SK-N-DZ (cell line): ENCODE results near the gene CLMN.

Experiments
- DNase-seq: peaks from one replicate; pipeline ENCODE4 v3.0.0-alpha.2; 2015; ENCODE audit warnings: low spot score

Gene CLMN

DNA sequence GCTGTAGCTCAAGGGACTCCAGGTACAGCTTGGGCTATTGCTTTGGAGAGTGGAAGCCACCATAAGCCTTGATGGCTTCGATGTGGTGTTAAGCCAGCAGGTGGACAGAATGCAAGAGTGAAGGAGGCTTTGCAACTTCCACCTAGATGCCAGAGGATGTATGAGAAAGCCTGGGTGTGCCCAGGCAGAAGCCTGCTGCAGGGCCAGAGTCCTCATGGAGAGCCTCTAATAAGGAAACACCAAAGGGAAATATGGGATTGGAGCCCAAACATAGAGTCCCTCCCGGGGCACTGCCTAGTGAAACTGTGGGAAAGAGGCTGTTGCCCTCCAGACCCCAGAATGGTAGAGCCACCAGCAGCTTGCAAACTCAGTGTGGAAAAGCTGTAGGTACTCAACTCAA lies 152.5 kb downstream of the CLMN start:
- no peak for DNase-seq

DNA sequence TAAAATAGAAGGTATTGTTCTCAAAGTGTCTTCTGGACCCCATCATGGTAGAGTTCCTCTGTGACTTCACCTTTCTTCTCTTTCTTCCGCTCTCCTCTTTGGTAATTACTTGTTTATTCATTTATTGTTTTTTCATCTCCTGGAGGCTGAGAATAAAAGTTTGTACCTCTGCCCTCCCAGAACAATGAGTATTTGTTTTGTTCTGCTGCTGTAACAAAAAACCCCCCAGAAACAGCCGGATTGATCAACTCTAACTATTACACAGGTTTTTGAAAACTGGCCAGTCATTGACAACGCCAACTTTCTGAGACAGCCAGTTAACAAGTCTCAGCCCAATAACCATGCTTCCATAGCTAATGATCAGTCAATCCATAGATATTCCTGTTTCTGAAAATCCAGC lies 154.2 kb downstream of the CLMN start:
- no peak for DNase-seq

DNA sequence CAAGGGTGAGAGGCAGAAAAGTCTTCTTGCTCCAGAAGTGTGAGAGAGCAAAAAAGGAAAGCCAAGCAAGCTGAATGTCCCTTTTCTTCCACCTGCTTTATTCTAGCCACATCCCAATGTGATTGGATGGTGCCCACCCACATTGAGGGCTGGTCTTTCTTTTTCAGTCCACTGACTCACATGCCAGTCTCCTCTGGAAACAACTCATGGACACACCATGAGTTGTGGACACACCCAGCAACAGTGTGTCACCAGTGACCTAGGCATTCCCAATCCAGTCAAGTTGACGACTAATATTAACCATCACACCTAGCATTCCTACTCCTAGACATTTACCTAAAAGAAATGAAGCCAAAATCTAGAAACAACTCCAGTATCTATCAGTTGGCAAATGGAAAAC lies 155.2 kb downstream of the CLMN start:
- no peak for DNase-seq

DNA sequence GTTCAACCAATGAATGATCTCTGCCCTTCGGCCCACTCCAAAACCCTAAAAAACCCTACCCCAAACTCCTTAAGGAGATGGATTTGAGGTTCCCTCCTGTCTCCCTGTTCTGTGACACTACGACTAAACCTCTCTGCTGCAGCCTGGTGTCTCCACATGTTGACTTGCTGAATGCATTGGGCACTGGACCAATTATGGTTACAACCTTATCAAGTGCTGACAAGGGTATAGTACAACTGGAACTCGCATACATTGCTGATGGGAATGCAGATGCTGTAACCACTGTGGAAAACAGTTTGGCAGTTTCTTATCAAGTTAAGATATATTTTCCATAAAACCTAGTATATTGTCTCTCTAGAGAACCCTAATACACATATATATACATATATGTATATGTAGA lies 156.0 kb downstream of the CLMN start:
- DNase-seq, result no peak

DNA sequence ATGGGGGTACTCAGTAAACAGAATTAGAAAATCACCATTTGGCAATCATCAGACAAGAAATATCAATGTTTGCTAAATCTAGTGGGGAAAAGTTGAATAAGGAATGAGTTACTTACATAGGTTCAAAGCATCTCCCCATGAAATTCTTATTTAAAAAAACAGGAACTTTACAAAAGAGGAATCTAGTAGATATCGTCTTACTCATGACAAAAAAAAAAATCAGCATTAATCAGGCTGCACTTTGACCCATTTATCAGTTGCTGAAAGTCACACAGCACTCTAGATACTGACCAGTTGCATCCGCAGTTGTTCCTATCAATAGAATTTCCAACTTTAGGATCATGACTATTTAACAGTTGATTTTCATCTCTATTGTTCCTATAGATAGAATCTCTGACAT lies 156.6 kb downstream of the CLMN start:
- DNase-seq, result no peak

DNA sequence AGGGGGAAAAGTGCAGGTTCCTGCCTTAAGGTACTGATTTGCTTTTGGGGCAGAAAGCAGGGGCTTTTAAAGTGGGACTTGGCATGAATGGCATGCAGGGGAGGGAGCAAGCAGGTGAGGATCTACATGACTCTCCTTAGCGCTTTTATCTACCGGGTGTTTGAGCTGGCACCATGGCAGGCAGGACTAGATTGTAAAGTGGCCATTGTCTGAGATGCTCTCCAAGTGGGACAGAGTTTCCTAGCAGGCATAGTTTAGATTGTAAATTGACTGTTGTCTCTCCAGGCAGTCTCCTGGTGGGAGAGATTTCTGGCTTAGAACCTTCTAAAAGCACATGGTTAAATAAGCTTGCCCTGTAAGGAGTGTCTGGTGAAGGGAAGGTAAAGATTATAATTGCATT lies 157.1 kb downstream of the CLMN start:
- no peak for DNase-seq

DNA sequence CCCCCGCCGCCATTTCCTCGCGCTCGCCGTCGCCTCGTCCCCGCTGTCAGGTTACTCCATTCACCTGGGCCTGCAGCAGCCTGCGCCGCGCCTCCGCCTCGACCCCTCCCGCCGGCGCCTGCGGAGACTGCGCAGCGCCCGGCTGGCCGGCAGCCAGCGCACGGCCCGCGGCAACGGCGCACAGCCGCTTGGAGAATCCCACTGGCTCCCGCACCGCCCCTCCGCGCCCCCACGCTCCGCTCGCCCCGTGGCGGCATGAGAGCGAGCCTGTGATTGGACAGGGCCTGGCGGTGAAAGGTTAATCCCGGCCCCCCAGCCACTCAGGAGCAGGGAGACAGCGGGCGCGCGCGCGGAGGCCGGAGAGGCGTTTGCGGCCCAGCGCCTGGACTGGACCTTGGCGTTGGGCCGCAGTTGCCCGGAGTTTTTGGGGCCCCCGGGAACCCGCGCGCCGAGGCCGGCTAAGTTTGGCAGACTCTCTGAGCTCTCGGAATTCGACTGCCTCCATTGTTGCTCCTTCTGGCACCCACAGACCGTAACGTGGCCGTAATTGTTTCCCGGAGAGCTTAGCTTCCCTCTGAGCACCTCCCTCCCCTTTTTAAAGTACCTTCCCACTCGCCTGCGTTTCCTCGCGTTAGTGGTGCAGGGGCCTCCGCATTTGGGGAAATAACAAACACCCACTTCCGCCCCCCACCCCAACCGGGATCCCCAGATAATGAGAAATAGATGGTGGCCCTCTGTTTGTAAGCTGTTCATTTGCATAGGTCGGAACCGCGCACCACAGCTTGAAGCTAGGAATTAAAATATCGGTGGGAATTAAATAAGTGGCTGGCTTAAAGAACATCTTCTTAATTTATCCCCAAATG lies 162.2 kb downstream of the CLMN start, which contains the start of gene DICER1:
TSS of gene DICER1 (minus strand) at position 203 of the 863 bp plus-strand sequence. CDS start 24,071 bp downstream, outside the sequence.
- DNase-seq, result peak; percentile 81

DNA sequence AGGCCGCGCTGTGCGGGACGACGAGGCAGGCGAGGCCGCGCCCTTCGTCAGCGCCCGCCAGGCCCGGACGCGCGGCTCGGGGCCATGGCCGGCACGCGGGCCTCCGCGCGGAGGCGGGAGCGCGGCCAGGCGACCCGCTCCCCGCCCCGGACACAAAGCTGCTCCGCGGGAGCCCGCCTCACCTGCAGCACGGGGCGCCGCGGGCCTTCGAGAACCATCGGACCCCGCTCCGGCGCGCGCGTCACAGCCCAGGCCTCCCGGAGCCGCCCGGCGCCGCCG lies 162.7 kb downstream of the CLMN start:
- no peak for DNase-seq

DNA sequence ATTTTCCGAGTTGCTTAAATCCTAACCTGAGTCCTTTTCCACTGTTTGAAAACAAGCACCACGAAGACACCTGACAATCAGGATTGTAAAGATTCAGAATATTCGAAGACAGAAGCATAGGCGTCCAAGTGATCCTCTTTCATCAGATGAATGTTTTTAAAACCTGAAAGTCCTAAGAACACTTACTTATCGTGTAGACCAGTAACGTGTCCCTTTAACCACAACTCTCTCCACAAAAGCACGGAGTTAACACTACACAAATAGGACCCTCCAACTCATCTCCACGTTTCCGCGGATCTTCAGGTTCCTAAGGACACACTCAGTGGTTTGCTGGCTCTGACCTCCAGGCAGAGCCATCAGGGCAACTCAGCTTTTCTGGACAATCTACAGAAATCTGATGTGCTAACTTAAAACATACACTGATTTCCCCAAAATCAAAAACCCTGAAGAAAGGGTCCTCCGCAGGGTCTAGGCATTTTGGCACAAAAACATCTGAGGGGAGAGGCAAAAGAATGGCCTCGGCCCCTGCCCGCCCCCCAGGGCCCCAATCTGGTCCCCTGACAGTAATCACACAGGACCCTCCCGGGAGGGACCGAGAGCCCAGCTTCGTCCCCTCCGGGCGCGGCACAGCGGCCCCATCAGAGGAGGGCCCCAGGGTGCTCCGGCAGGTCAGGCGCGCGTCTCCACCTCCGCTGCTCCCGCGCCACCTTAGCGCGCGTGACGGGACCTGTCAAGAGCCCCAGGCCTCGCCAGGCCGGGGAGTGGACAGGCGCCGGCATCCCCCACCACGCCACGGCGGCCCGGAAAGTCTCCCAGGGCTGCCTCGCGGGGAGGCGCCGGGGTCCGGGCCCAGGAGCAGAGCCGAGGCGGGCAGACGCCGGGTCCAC lies 163.3 kb downstream of the CLMN start:
- peak; percentile 7 for DNase-seq

DNA sequence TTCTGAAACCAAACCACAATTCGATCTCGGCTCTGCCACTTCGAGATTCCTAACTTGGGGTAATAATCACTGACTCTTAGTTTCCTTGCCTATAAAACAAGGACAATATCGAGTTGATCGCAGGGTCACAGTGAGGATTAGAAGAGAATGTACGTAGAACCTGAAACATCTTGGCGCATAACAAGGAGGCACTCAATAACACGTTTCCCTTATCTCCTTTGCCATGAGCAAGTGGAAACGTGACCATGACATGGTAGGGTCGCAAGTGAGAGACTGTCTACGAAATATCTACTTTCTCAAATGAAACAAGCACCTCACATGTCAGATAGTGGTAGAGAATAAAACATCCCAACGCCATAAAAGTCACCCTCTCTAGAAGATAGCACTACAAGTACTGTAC lies 164.7 kb downstream of the CLMN start:
- DNase-seq, result no peak

DNA sequence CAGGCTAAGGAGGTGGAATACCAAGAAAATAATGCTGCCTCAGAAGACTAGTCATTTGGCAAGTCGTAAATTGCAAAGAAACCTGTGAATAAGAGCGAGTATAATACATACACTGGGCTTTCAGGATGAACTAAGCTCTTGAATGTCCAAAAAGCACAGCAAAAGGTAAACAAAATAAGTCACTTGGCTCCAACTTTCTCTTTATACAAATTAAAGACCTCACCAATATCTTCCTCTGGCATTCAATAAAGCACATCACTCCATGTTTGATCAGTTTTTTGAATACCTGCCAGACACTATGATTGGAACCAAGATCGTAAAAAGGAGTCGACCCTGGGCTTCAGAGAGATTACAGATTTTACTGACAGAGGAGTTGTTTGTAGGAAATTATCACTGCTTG lies 165.8 kb downstream of the CLMN start:
- no peak for DNase-seq

DNA sequence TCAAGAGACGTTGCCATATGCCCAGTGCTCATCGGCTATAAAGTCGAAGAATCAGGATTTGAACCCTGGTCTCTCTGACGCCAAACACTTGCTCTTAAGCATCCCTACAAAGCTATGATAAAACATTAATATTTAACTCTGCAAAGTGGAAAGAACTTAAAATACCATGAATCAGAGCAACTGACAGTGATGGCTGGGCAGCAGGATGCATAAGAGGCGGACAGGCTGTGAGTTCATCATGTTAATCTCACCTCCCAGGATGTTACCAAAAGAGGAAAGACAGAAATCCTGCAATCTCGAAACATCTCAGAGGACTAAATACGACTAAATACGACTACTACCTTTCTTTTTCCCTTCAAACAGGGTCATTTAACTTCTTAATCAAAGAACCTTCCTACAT lies 168.1 kb downstream of the CLMN start:
- no peak for DNase-seq

DNA sequence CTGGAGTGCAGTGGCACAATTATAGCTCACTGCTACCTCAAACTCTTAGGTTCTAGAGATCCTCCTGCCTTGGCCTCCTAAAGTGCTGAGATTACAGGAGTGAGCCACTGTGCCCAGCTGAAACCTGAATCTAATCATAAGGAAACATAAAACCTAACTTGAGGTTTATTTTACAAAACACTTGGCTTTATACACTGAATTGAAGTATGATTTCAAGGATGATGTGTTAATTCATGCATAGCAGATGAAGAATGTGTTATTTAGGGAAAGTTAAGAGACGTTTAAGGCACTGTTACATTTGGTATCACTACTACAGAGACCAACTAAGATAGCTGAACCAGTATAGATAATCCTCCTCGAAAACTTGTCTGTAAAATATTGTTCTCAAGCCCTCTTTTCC lies 168.8 kb downstream of the CLMN start:
- DNase-seq, result no peak

DNA sequence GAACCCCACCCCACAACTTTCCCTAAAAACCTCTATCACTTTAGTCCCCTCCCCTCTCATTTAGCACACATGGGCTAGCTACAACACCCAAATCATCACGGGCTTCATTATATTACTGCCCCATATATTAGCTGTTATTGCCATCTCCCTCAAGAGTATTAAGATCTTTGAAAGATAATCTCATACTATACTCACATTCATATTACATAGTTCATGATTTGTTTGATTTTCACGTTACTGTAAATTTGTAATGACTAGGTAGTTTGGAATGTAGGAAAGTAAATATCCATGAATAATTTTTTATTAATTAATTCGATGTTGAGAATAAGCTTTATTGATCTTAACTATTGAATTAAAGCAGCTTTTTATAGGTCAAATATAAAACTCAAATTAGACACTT lies 170.3 kb downstream of the CLMN start:
- DNase-seq, result no peak

DNA sequence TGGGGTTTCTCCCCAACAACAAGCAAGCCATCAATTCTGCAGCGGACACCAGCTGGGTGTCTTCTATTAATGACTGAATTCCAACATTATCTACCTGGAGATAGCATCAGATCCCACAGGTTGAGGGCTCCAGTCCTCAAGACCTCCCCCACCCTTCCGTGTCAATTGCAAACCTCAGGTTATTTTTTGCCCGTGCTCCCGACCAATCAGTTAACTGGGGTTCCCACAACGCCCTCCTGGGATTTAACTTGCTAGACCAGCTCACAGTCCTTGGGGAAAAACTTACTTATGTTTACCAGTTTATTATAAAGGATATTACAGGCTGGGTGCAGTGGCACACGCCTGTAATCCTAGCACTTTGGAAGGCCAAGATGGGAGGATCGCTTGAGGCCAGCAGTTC lies 172.1 kb downstream of the CLMN start:
- no peak for DNase-seq

DNA sequence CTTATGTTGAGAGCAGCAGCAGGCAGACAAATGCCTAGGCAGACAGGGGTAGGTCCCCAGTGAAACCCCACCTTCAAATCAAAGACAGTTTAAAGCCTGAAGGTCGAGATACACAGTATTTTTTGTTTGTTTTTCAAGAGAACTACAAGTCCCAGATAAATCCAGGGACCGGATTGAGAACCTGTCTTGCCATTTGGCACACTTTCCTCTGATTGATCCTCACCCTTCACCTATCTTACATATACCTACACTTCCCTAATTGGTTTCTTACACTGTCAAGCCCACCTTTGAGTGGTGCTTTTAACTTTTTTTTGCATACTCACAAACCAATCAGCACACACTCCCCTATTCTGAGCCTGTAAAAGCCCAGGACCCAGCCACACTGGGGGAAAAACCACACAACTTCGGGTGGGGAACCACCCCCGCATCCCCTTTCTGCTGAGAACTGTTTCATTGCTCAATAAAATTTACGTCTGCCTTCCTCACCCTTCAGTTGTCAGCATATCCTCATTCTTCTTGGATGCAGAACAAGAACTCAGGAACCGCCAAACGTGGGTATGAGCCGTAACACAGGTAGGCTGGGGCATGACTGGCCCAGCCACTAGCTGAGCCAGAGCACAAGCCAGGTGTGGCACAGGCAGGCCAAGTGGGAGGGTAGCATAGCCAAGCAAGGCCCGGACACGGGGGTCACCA lies 173.5 kb downstream of the CLMN start:
- no peak for DNase-seq

DNA sequence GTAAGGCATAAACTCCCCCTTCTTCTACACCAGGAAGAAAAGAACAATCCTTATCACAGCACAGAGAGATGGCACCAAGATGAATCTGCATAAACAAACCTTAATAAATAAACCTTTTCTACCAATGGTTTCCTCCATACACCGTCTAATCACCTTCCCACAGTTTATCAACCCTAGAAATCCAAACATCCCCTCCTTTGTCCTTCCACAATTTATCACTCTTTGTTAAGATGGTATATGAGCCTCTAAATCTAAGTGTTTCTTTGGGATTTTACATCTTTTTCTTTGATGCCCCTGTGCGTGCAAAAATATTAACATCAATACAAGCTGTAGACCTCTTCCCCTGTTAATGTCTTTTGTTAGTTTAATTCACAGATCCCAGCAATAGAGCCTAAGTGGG lies 174.9 kb downstream of the CLMN start:
- DNase-seq, result no peak

DNA sequence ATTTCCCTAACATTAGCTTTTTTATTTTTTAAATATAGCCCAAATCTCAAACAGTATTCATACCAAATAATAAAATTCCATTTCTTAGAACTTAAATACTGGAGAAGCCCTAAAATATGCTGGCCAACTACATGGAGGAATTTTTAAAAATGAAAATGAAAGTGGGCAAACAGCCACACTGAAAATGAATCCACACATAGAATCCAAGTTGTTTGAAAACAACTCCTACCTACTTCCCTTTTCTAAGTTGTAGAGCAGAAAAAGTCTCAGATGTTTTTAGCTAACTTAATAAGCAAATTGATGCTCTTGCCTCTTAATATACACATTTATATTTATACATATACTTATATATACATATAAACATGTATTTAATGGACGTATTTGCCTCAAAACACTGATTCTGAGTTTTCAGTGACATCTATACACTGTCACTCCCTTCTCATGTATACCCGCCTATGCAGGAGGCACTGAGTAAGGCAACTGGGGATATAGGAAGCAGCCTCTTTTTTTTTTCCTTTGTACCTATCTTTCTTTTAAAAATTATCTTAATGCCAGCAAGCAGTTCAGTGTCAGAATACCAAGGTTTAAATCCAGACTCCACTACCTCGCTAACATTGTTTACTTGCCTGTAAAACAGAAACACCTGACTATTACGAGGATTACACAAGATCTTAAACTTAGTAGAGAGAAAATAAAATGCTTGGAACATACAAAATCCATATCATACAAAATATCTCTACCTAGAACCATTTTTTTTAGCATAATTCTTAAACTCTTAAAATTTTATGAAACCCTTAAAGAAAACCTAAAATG lies 175.7 kb downstream of the CLMN start:
- DNase-seq, result no peak

DNA sequence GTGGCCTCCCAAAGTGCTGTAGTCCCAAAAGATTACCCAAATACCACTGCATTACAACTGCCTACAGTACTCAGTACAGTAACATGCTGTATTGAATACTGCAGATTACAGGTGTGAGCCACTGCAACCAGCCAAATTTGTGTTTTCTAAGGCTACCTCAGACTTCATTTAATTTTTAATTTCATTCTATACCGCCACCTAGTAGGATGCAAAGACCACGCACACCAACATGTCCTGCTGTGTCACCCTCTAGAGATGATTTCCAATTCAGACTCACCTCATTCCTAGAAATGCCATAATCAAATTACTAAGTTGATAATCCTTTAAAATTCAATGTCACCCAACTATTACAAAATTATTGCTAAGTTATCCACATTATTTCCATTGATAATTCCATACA lies 177.5 kb downstream of the CLMN start:
- DNase-seq, result no peak

DNA sequence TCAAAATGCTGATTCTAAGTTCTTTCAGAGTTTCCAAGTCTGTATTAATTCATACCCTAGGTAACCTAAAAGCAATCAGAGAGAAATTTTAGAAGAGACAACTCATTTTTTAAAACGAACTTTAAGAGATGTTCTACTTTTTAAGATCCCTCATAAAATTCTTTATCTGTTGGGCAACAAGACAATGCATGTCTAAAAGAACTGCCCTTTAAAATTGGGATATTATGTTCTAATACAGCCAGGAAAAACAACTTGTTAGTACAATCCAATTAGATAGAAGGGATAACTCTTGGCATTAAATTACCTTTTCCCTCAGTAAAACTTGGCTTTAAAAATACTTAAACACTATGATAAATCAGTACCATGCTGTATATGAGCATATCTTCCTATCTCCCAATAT lies 178.0 kb downstream of the CLMN start:
- no peak for DNase-seq

DNA sequence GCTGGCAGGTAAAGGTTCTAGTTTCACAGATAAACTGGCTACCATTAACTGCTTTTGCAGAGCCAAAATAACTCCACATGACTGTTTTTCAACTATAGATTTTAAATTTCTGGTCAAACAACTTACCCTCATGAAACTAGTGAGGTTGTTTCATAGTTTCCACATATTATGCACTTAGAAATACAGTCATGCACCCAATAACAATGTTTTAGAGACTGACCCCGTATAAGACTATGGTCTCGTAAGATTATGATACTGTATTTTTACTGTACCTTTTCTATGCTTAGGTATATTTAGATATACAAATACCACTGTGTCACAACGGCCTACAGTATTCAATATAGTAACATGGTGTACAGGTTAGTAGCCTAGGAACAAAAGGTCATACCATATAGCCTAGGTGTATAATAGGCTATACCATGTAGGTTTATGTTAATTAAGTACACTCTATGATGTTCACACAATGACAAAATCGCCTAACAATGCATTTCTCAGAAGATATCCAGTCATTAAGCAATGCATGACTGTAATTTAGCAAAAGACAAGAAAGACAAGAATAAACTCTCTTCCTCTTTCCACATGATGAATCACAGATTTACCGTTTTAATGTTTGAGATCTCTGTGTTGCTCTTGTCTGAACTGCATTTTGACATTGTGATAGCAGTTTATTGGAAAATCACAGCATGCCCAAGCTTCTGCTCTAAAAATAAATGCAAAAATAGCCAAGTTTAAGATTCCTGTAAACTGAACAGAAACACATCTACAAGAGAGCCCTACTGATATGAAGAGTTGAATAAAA lies 179.4 kb downstream of the CLMN start:
- DNase-seq, result no peak
